ENCODE data around the gene ZMYND10.

ZMYND10 gene

GRCh38 chr3:50350527-50351322 lies 5.2 kb upstream of the ZMYND10 start, which contains the start of the genes CYB561D2 and NPRL2:
TSS of gene CYB561D2 (plus strand) at chr3:50350862. CDS start at chr3:50351434, 572 bp downstream.
TSS of gene NPRL2 (minus strand) at chr3:50350775. CDS start at chr3:50350652, 123 bp downstream.
- DNase-seq (ENCODE audit: low read depth) = peak; percentile 75
- H3K4me3 ChIP-seq (ENCODE audit: low read depth, low read length) = peak within 1 kb of the TSS; percentile 70

- peak overlapping the region; percentile 70 for H3K4me3 ChIP-seq (ENCODE audit: low read depth, low read length)
- no peak for DNase-seq (ENCODE audit: low read depth)
These were observed 4.6 kb upstream of the ZMYND10 start for GRCh38 chr3:50350213-50350526.

- DNase-seq (ENCODE audit: low read depth) = no peak
- H3K4me3 ChIP-seq (ENCODE audit: low read depth, low read length) = no peak overlapping the region
These were observed 1.8 kb upstream of the ZMYND10 start for GRCh38 chr3:50347187-50347813.

- H3K4me3 ChIP-seq (ENCODE audit: low read depth, low read length) = peak overlapping the region; percentile 55
- no peak for DNase-seq (ENCODE audit: low read depth)
These were observed 524 bp downstream of the ZMYND10 start for GRCh38 chr3:50345008-50345407.

- no peak for DNase-seq (ENCODE audit: low read depth)
- no peak overlapping the region for H3K4me3 ChIP-seq (ENCODE audit: low read depth, low read length)
These were observed 2.5 kb downstream of the ZMYND10 start for GRCh38 chr3:50342813-50343633.

- no peak overlapping the region for H3K4me3 ChIP-seq (ENCODE audit: low read depth, low read length)
These were observed 3.4 kb downstream of the ZMYND10 start for GRCh38 chr3:50341996-50342650.

GRCh38 chr3:50341537-50341936 lies 4.0 kb downstream of the ZMYND10 start:
- H3K4me3 ChIP-seq (ENCODE audit: low read depth, low read length) = peak overlapping the region; percentile 55
- no peak for DNase-seq (ENCODE audit: low read depth)

More at GRCh38 chr3:50341996-50342650, 3.4 kb downstream of the ZMYND10 start:
- no peak for DNase-seq (ENCODE audit: low read depth)

- peak within 1 kb of the TSS; percentile 55 for H3K4me3 ChIP-seq (ENCODE audit: low read depth, low read length)
- no peak for DNase-seq (ENCODE audit: low read depth)
These were observed 4.8 kb downstream of the ZMYND10 start, which contains the start of gene RASSF1 for GRCh38 chr3:50340448-50341329. TSS of gene RASSF1 (minus strand) at chr3:50340836. CDS start at chr3:50340805, 31 bp downstream.

GRCh38 chr3:50340147-50340447 lies 5.4 kb downstream of the ZMYND10 start:
- DNase-seq (ENCODE audit: low read depth) = no peak
- peak overlapping the region; percentile 55 for H3K4me3 ChIP-seq (ENCODE audit: low read depth, low read length)

- DNase-seq (ENCODE audit: low read depth) = no peak
- peak overlapping the region; percentile 55 for H3K4me3 ChIP-seq (ENCODE audit: low read depth, low read length)
These were observed 5.9 kb downstream of the ZMYND10 start for GRCh38 chr3:50339485-50340146.

- no peak overlapping the region for H3K4me3 ChIP-seq (ENCODE audit: low read depth, low read length)
- no peak for DNase-seq (ENCODE audit: low read depth)
These were observed 6.6 kb downstream of the ZMYND10 start for GRCh38 chr3:50338965-50339364.

- peak overlapping the region; percentile 83 for H3K4me3 ChIP-seq (ENCODE audit: low read depth, low read length)
- DNase-seq (ENCODE audit: low read depth) = peak; percentile 98
These were observed 8.2 kb downstream of the ZMYND10 start for GRCh38 chr3:50337175-50337861.

- DNase-seq (ENCODE audit: low read depth) = no peak
- H3K4me3 ChIP-seq (ENCODE audit: low read depth, low read length) = peak overlapping the region; percentile 83
These were observed 8.9 kb downstream of the ZMYND10 start for GRCh38 chr3:50336452-50337174.

- no peak for DNase-seq (ENCODE audit: low read depth)
- H3K4me3 ChIP-seq (ENCODE audit: low read depth, low read length) = no peak overlapping the region
These were observed 11.0 kb downstream of the ZMYND10 start for GRCh38 chr3:50334339-50335075.

GRCh38 chr3:50333744-50334328 lies 11.7 kb downstream of the ZMYND10 start:
- peak; percentile 65 for DNase-seq (ENCODE audit: low read depth)
- H3K4me3 ChIP-seq (ENCODE audit: low read depth, low read length) = no peak overlapping the region

GRCh38 chr3:50331364-50331907 lies 14.1 kb downstream of the ZMYND10 start:
- H3K4me3 ChIP-seq (ENCODE audit: low read depth, low read length) = no peak overlapping the region
- no peak for DNase-seq (ENCODE audit: low read depth)
